D721Med (cell line): ENCODE data around the gene MTIF3.

Experiments
- DNase-seq: peaks from one replicate; pipeline ENCODE4 v3.0.0; 2011; ENCODE audit warnings: low spot score; ENCODE audit not compliant: insufficient read length
- FAIRE-seq: peaks from 2 replicates; lab custom pipeline; 2011; peaks lifted over from hg19 to GRCh38; lab: Jason Lieb, UNC
- CTCF ChIP-seq: IDR thresholded peaks from 2 replicates; pipeline ENCODE4 v1.5.1; 2012; ENCODE audit warnings: mild to moderate bottlenecking, control low read depth; ENCODE audit not compliant: insufficient read depth; ENCODE audit errors: missing control alignments

MTIF3 gene

GRCh38 chr13:27472941-27473340 lies 22.6 kb upstream of the MTIF3 start:
- no peak for TF ChIP-seq CTCF
- FAIRE-seq (no peak), DNase-seq (no peak)

DNA sequence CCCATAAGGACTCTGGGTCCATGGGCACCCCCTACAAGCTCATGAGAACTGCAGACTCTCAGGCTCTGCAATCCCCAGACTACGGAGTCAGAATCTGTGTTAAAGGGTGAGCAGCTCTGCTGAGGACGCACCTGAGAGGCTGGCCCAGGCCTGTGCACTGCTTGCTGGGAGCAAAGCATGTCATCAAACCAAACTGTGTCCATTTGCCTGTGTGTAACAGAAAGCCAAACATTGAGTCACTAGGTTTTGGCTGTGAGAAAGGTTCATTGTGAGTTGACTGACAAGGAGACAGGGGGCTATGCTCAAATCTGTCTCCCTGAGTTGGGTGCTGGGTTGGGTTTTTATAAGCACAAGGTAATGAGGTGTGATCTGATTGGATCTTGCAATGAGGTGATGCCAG lies 22.1 kb upstream of the MTIF3 start:
- TF ChIP-seq CTCF, result no peak
- DNase-seq (no peak), FAIRE-seq (no peak)

GRCh38 chr13:27470075-27470820 lies 19.9 kb upstream of the MTIF3 start:
- FAIRE-seq (no peak), DNase-seq (no peak)
- no peak for TF ChIP-seq CTCF

- FAIRE-seq (no peak), DNase-seq (no peak)
- no peak for TF ChIP-seq CTCF
Observed at GRCh38 chr13:27466513-27466912, 16.1 kb upstream of the MTIF3 start.

- TF ChIP-seq CTCF, result no peak
- FAIRE-seq, result no peak
- DNase-seq, result no peak
Observed at GRCh38 chr13:27465611-27466010, 15.2 kb upstream of the MTIF3 start.

DNA sequence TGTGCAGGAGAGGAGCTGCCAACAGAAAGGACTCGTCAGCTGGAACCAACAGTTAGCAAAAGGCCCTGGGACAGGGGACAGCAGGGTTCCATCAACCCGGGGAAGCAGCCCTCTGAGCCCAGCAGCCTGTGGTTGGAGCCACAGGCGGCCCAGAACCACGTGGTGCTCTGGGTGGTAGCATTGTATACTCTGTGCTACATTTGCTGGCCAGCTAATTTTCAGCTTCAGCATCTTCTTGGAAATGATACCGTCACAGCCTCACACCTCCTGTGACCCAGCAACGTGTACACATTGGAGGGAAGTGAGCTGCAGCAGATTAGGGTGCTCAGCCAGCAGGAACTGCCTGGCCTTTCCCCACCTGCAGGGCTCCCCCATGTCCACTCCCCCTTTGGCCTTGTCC lies 13.1 kb upstream of the MTIF3 start:
- no peak for DNase-seq
- no peak for FAIRE-seq
- no peak for TF ChIP-seq CTCF

- TF ChIP-seq CTCF, result no peak
- DNase-seq (no peak), FAIRE-seq (no peak)
Observed at GRCh38 chr13:27461940-27462584, 11.7 kb upstream of the MTIF3 start.
